ENCODE measurements around the gene TRAPPC4.
"Not testable (repeated sequence)": the region's sequence is repeated elsewhere in the genome, so short reads cannot be mapped to it uniquely, and the experiment has no call there.

The TRAPPC4 gene

DNA sequence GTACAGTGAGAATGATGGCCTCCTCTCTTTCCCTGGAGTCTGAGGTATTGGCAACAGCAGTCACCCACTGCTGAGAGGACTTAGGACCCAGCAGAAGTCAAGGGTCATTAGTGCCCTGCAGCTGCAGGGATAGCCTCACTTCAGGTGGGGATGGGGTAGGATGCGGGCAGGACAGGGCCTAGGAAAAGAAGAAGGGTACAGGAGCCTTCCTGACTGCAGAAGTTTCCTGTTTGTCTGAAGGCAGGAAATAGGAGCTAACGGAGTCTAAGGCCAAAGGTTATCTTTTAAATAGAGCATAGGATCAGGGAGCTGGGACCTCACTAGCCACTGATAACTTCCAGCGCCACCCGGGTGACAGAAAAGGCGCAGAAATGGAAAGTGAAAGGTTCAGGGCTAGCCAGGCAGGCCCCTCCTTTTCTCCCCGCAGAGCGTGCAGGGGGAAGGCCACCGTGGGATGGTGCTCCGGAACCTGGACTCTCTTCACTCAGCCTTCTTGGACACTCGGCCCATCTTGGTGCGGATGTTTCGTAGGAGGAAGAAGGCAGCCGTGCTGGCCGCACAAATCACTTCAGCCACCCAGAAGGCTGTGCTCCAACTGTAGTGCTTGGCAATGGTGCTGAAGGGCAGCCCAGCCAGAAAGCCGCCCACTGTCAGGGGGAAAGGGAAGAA, 6.0 kb downstream of the TRAPPC4 start:
- H3K4me3 ChIP-seq (ENCODE audit: low read length) = no peak overlapping the region
- no peak for TF ChIP-seq ZNF274 (IDR thresholded peaks at IDR 0.05; ENCODE audit: low read depth, low read length)

DNA sequence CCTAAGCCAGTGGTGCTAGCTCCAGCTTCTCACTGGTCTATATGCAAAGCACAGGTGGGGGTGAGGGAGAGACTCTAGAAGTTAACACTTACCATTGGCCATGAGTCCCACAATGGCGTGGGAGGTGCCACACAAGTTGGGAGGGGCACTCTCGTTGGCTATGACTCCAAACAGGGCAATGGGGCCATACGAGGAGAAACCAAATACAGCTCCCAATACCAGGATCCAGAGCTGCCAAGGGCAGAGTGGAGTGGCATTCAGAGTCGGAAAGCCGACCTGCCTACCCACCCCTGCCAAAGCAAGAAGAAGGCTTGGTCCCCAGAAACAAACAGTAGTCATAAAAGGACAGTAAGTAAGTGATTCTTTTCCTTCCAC, 6.5 kb downstream of the TRAPPC4 start:
- no peak for TF ChIP-seq ZNF274 (IDR thresholded peaks at IDR 0.05; ENCODE audit: low read depth, low read length)
- H3K4me3 ChIP-seq (ENCODE audit: low read length) = no peak overlapping the region

DNA sequence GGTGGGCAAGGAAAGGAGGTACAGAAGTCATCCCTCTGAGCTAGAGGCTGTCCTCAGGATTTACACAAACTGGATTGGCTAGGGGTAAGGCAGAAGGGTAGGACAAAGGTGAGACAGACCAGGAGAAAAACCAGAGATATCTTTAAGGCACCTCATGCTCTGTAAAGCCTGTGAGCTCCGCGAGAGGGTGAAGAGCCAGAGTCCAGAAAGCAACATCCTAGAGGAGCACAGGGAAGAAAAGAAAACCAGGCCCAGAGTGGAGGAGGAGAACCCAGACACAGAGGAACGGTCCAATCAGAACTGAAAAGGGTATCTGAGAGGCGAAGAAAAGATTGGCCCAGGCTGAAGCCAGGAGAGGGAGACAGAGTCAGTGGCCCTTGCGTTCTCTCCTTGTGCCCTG, 7.0 kb downstream of the TRAPPC4 start:
- H3K4me3 ChIP-seq (ENCODE audit: low read length) = no peak overlapping the region
- TF ChIP-seq ZNF274 (IDR thresholded peaks at IDR 0.05; ENCODE audit: low read depth, low read length) = no peak

DNA sequence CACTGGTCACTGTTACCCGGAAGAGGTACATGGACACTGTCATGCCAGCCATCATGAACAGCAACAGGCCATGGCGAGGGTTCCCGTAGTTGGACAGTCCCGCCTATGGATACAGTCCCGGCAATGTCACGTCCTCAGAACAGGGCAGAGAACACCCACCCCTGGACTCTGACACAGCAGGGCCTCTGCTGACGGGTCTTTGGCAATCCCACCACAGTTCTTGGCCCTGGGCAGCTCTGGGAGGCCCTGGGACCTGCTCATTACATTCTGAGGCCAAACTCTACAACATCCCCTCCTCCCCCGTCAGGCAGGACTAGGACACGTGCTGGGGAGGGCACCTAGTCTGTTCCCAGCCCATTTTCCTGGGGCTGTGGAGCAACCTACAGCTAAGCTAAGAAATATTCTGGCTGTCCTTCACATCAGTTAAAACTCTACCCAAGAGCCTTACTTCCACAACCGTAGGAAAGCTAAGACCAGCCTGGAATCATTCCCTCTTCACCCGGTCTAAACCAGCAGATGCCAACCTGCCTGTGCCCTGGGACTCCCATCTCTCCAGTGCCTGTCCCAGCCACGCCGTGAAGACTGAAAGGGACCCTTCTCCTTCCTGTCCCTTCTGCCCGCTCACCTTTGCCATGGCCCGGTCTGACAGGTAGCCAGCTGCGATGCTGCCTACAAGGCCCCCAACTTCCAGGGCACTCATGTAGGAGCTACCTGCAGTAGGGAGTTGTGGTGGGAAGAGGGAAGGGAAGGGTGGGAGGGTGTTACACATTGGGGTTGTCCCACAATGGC, 7.6 kb downstream of the TRAPPC4 start:
- H3K4me3 ChIP-seq (ENCODE audit: low read length) = no peak overlapping the region

DNA sequence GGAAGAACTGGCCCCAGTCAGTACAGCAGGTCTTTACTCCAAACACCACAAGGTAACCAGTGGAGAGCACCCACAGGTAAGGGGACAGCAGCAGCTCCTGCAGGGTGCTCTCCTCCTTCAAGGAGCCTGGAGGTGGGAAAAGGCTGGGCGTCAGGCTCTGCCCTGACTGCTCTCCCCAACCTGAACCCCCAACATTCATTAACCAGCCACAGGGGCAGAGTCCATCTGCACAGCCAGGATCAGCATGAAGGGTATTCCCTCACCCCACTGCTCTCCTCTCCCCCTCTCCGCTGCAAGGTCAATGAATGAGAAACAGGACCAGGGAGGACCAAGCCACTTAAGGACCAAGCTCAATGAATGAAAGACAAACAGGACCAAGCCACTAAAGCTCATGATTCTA, 8.4 kb downstream of the TRAPPC4 start:
- TF ChIP-seq ZNF274 (IDR thresholded peaks at IDR 0.05; ENCODE audit: low read depth, low read length) = no peak
- H3K4me3 ChIP-seq (ENCODE audit: low read length) = no peak overlapping the region

More for the DNA sequence above, 7.6 kb downstream of the TRAPPC4 start:
- no peak for TF ChIP-seq ZNF274 (IDR thresholded peaks at IDR 0.05; ENCODE audit: low read depth, low read length)

DNA sequence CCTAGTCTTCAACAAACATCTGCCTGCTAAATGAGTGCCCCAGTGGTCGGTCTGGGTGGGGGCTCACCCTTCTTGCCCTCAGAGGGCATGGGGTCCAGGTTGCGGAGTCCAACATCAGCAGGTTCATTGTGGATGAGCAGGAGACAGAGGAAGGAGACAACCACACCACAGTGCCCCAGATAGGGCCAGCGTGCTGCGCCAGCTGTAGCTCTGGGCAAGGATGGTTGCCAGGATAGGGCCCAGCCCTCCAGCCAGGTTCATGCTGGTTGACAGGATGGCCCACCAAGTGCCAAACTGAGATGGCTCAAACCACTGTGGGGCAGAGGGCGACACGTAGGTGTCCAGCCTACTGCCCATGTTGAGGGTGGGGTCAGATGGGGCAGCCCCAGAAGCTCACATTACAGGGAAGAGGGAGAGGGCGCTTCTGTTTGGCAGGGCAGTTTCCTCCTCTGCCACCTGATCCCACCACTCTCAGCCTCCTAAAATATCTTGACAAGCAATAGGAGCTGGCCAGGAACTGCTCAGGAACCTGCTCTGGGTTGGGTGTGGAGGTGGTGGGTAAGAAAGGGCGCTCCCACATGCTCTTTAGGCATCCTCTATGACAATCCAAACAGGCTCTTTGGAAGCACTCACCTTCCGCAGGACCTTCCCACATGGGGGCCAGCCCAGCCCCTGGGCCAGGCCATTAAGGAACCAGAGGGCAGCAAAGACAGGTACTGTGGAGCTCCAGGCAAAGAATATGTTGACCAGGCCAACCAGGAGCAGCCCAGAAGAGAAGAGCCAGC, 9.2 kb downstream of the TRAPPC4 start:
- no peak overlapping the region for H3K4me3 ChIP-seq (ENCODE audit: low read length)
- TF ChIP-seq ZNF274 (IDR thresholded peaks at IDR 0.05; ENCODE audit: low read depth, low read length) = no peak

DNA sequence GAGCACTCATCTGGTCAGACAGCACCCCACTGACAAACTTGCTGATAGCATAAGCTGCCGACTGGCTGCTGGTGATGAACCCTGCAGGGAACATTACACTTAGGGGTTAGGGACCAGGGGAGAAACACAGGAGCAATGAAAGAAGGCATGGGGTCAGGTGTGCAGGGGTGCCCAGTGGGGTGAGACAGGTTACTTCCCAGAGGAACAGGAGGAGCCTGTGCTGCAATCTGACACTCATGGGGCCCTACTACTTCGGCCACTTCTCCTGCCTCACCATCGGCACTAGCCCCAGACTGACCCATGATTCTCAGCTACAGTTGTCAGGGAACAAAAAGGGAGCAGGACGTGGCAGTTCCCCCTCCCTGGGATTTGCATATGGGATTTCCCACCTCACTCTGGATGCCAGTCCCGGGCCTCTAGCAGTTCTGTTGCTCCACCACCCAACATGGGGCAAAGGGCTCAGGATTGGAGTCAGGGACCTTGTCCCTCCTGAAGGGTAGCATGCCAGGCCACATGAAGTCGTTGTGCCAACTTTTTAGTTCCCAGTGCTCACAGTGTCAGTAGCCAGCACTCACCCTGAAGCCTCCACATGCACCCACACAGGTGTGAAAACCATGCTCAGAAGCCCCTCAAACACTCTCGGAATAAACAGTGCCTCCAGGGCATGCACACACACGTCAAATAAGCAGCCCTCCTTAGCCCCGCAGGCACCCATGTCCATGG, 9.9 kb downstream of the TRAPPC4 start:
- TF ChIP-seq ZNF274 (IDR thresholded peaks at IDR 0.05; ENCODE audit: low read depth, low read length) = no peak
- no peak overlapping the region for H3K4me3 ChIP-seq (ENCODE audit: low read length)

DNA sequence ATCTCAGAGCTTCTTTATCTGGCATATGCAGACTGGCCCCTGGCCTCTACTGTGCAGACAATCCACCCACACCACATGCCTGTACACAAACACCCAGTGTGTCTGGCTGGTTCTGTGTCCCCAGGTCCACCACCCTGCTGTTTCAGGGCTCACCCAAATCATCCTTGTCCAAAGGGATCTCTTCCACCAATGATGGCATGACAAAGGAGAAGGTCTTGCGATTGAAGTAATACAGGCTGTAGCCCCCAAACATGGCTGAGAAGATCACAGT, 10.4 kb downstream of the TRAPPC4 start:
- no peak for TF ChIP-seq ZNF274 (IDR thresholded peaks at IDR 0.05; ENCODE audit: low read depth, low read length)
- no peak overlapping the region for H3K4me3 ChIP-seq (ENCODE audit: low read length)

DNA sequence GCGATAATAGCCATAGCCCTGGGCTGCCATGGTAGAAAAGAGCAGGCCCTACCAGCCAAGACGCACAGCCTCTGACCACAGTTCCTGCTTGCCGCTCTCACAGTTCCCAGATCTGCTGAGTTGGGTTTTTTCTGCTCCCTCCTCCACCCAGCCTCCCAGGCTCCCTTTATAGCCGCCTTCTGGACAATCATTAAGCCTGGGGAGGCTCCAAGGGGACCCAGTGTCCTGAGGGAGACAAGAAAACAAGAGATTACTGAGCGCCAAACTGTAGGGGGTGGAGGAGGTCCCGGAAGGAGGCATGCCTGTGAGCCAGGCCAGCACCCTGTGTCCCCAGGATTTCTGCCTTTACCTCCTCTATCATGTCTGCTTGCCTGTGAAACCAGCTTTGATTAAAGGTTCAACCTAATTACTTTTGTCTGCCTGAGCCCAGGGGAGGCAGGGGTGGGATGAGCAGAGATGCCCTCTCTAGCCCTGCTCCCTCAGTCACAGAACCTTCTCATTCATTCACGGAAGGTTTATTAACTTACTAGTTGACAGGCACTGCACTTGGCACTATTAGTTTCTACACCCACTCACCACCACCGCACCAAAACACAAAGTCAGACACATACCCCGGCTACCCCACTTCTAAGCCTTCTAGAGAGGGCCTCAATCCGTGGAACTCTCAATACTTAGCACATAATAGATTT, 10.9 kb downstream of the TRAPPC4 start:
- no peak for TF ChIP-seq ZNF274 (IDR thresholded peaks at IDR 0.05; ENCODE audit: low read depth, low read length)

DNA sequence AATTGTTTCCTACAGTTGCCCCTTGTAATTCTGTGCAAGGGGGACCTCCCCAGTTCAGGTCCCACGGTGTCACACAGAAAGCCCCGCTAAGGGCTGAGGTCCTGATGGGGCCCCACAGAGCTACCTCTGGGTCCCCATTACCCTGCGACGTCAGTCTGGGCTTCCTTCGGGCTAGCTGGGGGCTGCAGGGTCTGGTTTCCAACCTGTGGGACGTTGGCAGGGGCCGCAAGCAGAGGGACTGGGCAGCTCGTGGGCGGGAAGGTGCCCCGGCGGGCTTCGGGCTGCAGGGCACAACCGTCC, 11.4 kb downstream of the TRAPPC4 start:
- no peak for TF ChIP-seq ZNF274 (IDR thresholded peaks at IDR 0.05; ENCODE audit: low read depth, low read length)

More for the DNA sequence above, 10.9 kb downstream of the TRAPPC4 start:
- peak overlapping the region; percentile 82 for H3K4me3 ChIP-seq (ENCODE audit: low read length)

DNA sequence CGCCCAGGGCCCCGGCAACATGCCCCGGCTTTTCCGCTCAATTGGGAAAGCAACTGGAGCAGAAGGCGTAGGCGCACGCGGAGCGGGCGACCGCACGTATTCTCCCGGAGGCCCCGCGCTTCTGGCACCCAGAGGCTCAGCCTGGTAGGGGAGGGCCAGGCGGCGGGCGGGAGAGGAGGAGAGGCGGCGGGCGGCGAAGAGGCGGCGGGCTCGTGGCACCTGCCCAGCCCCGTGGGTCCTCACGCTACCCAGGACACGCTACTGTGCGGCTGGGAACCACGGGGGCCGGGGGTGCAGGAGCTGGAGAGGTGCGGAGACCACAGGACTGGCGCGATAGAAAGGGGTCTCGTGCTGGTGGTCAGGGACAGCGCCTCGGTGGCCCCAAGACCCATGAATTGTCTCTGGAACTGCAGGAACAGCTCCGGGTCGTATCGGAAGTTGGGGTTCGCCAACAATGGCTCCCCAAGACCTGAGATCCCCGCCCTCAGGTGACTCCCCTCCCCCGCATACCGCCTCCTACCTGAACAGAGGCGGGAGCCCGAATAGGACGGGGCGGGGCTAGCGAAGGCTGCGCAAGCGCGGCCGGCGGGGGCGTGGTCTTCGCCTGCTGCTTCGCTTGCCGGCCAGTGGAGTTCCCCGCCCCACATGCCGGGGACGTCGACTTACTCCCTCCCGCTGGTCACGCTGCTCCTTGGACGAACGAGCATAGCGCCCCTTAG, 11.9 kb downstream of the TRAPPC4 start, which contains the start of gene SLC37A4:
TSS of gene SLC37A4 (minus strand) at position 549 of the 719 bp plus-strand sequence.
- H3K4me3 ChIP-seq (ENCODE audit: low read length) = peak within 1 kb of the TSS; percentile 82
- TF ChIP-seq ZNF274 (IDR thresholded peaks at IDR 0.05; ENCODE audit: low read depth, low read length) = no peak

More for the DNA sequence above, 11.4 kb downstream of the TRAPPC4 start:
- peak overlapping the region; percentile 82 for H3K4me3 ChIP-seq (ENCODE audit: low read length)

DNA sequence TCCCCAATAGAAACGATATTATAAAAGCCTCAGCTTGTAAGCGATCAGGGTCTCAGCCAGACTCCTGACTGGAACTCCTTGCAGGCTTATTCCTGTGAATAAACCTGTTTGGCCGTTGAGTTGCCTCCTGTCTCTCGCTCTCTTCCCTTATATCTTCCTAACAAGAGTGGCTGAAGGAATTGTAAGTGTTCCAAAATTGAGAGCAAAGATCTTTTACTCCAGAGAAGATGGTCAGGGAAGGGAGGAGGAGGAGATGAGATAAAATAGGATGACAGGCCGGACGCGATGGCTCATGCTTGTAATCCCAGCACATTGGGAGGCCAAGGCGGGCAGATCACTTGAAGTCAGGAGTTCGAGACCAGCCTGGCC, 13.3 kb downstream of the TRAPPC4 start:
- H3K4me3 ChIP-seq (ENCODE audit: low read length) = no peak overlapping the region
- no peak for TF ChIP-seq ZNF274 (IDR thresholded peaks at IDR 0.05; ENCODE audit: low read depth, low read length)

DNA sequence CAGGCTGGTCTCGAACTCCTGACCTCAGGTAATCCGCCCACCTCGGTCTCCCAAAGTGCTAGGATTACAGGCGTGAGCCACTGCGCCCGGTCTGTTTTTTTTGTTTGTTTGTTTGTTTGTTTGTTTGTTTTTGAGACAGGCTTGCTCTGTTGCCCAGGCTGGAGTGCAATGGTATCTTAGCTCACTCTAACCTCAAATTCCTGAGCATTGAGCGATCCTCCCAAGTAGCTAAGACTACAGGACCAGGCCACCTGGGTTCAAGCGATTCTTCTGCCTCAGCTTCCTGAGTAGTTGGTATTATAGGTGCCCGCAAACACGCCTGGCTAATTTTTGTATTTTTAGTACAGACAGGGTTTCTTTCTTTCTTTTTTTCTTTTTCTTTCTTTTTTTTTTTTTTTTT, 14.9 kb downstream of the TRAPPC4 start:
- not testable (repeated sequence) for H3K4me3 ChIP-seq (ENCODE audit: low read length)

Data from GM08714 (cell line).